GM12878 (cell line): ENCODE data around the gene PTGR3. TPM values are rescaled to one million over a fixed set of nuclear protein-coding genes. Genes with fewer than 3 reads are reported as not detected.
A peak's percentile ranks its signal among the peaks of the same experiment; 100 is the strongest.

Experiments used
- ATAC-seq: fragments of 200-7000 bp; cut with Tn5 transposase; 3 replicates; pipeline ENCODE4 v1.9.1; 2020; ENCODE audit warnings: mild to moderate bottlenecking, moderate library complexity
- BruUV-seq: library from RNA; stranded (reverse); fragments of 400-500 nt; replicated peaks from 2 replicates; lab custom pipeline; 2021; lab: Mats Ljungman, UMichigan
- CTCF ChIA-PET: fragments of 300-600 bp; sonication (Branson Sonifier 250); formaldehyde crosslinking; extraction: SDS; loops from one replicate; lab custom pipeline; 2021; ENCODE audit warnings: inconsistent platforms; lab: Yijun Ruan, JAX
- POLR2A ChIA-PET: fragments of 350-600 bp; formaldehyde crosslinking; extraction: SDS; loops from one replicate; lab custom pipeline; 2021; ENCODE audit warnings: inconsistent platforms; lab: Charles Lee
- RAD21 ChIA-PET: fragments of 300-600 bp; sonication (Branson Sonifier 250); formaldehyde crosslinking; loops from one replicate; lab custom pipeline; 2023; ENCODE audit warnings: antibody characterized with exemption; ENCODE audit not compliant: unreplicated experiment; lab: Charles Lee
- SMC1A ChIA-PET: fragments of 300-600 bp; sonication (Branson Sonifier 250); formaldehyde crosslinking; loops from one replicate; lab custom pipeline; 2023; ENCODE audit not compliant: unreplicated experiment, uncharacterized antibody; lab: Charles Lee
- DNase-seq: peaks from one replicate; pipeline ENCODE4 v3.0.0-alpha.2; 2011; ENCODE audit warnings: low read depth, low spot score
- FAIRE-seq: peaks from 3 replicates; lab custom pipeline; 2011; peaks lifted over from hg19 to GRCh38; lab: Jason Lieb, UNC
- H2AFZ ChIP-seq: 2 replicates; pipeline ENCODE4 v1.6.0; 2011; ENCODE audit warnings: low read depth, low read length, control low read depth; ENCODE audit not compliant: control insufficient read depth
- H3K27ac ChIP-seq: 2 replicates; pipeline ENCODE4 v1.5.1; 2011; ENCODE audit warnings: control low read depth; ENCODE audit not compliant: control insufficient read depth, insufficient read depth
- H3K27me3 ChIP-seq, 2 experiments: replicated peaks in 1 of 2; 2 replicates each; pipeline versions ENCODE4 v1.6.0 to v1.6.1; 2011; ENCODE audit warnings: low read length in 1 of 2; ENCODE audit not compliant: control insufficient read depth in 2 of 2, insufficient read depth in 2 of 2
- H3K36me3 ChIP-seq, 2 experiments: 2 replicates each; pipeline ENCODE4 v1.5.1; 2011; ENCODE audit warnings: low read length in 1 of 2; ENCODE audit not compliant: control insufficient read depth in 2 of 2, insufficient read depth in 2 of 2
- H3K4me1 ChIP-seq: 2 replicates; pipeline ENCODE4 v1.6.1; 2011; ENCODE audit warnings: mild to moderate bottlenecking, low read length, moderate library complexity, mixed read lengths; ENCODE audit not compliant: control insufficient read depth, insufficient read depth
- H3K4me2 ChIP-seq: 2 replicates; pipeline ENCODE4 v1.6.0; 2011; ENCODE audit warnings: control low read depth; ENCODE audit not compliant: control insufficient read depth, insufficient read depth
- H3K4me3 ChIP-seq: fragments of 200-600 bp; sonication (generic); 2 replicates; pipeline ENCODE4 v1.5.1; 2016
- H3K79me2 ChIP-seq: 2 replicates; pipeline ENCODE4 v1.6.0; 2011; ENCODE audit warnings: low read length; ENCODE audit not compliant: control insufficient read depth, insufficient read depth
- H3K9ac ChIP-seq: 2 replicates; pipeline ENCODE4 v1.8.0; 2011; ENCODE audit warnings: low read length, control low read depth, mixed read lengths; ENCODE audit not compliant: control insufficient read depth, insufficient read depth
- H3K9me3 ChIP-seq: replicated peaks from 3 replicates; pipeline ENCODE4 v1.5.1; 2011; ENCODE audit warnings: mild to moderate bottlenecking, low read length; ENCODE audit not compliant: control insufficient read depth, insufficient read depth
- H4K20me1 ChIP-seq: 2 replicates; pipeline ENCODE4 v1.6.0; 2011; ENCODE audit not compliant: control insufficient read depth, insufficient read depth
- CBFB ChIP-seq: IDR thresholded peaks from 2 replicates; pipeline ENCODE4 v1.6.1; 2016; ENCODE audit warnings: antibody characterized with exemption, low read depth
- CHD1 ChIP-seq: IDR thresholded peaks from 2 replicates; pipeline ENCODE4 v1.6.1; 2012; ENCODE audit warnings: low read depth, low read length, improper control_type of control experiment
- E4F1 ChIP-seq: fragments of 450-650 bp; IDR thresholded peaks from 2 replicates; pipeline ENCODE4 v1.6.1; 2018; ENCODE audit warnings: borderline replicate concordance, mild to moderate bottlenecking; ENCODE audit not compliant: partially characterized antibody
- EED ChIP-seq: sonication (generic); IDR thresholded peaks from 2 replicates; pipeline ENCODE4 v1.6.1; 2016; ENCODE audit warnings: antibody characterized with exemption, low read depth
- ELK1 ChIP-seq: IDR thresholded peaks from 2 replicates; pipeline ENCODE4 v1.6.1; 2012; ENCODE audit warnings: low read depth, low read length, improper control_type of control experiment
- ESRRA ChIP-seq: IDR thresholded peaks from 2 replicates; pipeline ENCODE4 v1.6.1; 2012; ENCODE audit warnings: mild to moderate bottlenecking, low read length, improper control_type of control experiment
- FOXK2 ChIP-seq: fragments of 450-650 bp; IDR thresholded peaks from 2 replicates; pipeline ENCODE4 v1.6.1; 2017; ENCODE audit warnings: mild to moderate bottlenecking, moderate library complexity
- GABPA ChIP-seq: IDR thresholded peaks from 2 replicates; pipeline ENCODE4 v1.6.1; 2014; ENCODE audit warnings: antibody characterized with exemption, low read depth, mild to moderate bottlenecking, inconsistent platforms
- IRF3 ChIP-seq: fragments of 450-650 bp; IDR thresholded peaks from 2 replicates; pipeline ENCODE4 v1.6.1; 2014; ENCODE audit warnings: mild to moderate bottlenecking
- NBN ChIP-seq: fragments of 450-650 bp; IDR thresholded peaks from 2 replicates; pipeline ENCODE4 v1.6.1; 2016
- PAX5 ChIP-seq: IDR thresholded peaks from 2 replicates; pipeline ENCODE4 v1.6.1; 2011; ENCODE audit warnings: low read depth, low read length, borderline replicate concordance
- PML ChIP-seq: IDR thresholded peaks from 2 replicates; pipeline ENCODE4 v1.6.1; 2012; ENCODE audit warnings: low read length, inconsistent platforms
- REST ChIP-seq: IDR thresholded peaks from 2 replicates; pipeline ENCODE4 v1.6.1; 2012; ENCODE audit warnings: mild to moderate bottlenecking, low read depth, low read length
- SIN3A ChIP-seq: IDR thresholded peaks from 2 replicates; pipeline ENCODE4 v1.6.1; 2012; ENCODE audit warnings: low read depth, low read length, improper control_type of control experiment
- SMARCA5 ChIP-seq: fragments of 450-650 bp; IDR thresholded peaks from 2 replicates; pipeline ENCODE4 v1.6.1; 2017; ENCODE audit warnings: mild to moderate bottlenecking
- YBX1 ChIP-seq: fragments of 450-650 bp; IDR thresholded peaks from 2 replicates; pipeline ENCODE4 v1.6.1; 2016; ENCODE audit warnings: antibody characterized with exemption
- ZZZ3 ChIP-seq: IDR thresholded peaks from 2 replicates; pipeline ENCODE4 v1.6.1; 2011; ENCODE audit warnings: low read depth; ENCODE audit not compliant: control insufficient read depth, insufficient read length
- WGBS: methylation state at CpG from one replicate; pipeline ENCODE4 v1.1.6; 2016; ENCODE audit warnings: low lambda C conversion rate; ENCODE audit not compliant: insufficient replicate concordance, insufficient coverage; ENCODE audit errors: missing lambda C conversion rate; 5-methylcytosine and 5-hydroxymethylcytosine counted together
- in situ Hi-C: fragments of 300-500 bp; cut with MboI; formaldehyde crosslinking; loops from 9 replicates; pipeline ENCODE4 v1.14.3; 2018; ENCODE audit warnings: mixed read lengths
- intact Hi-C: fragments of 100-400 bp; cut with micrococcal nuclease; formaldehyde crosslinking; loops from one replicate; pipeline ENCODE4 v1.14.2; 2022; ENCODE audit not compliant: unreplicated experiment
- polyA plus RNA-seq, 11 experiments: library from polyadenylated mRNA; depleted of rRNA in 4 of 11; unstranded in 6 of 11; stranded (reverse) in 5 of 11; fragments of >200 nt; fragmentation: Nextera tagmentation in 4 of 11; fragmentation: Illumina TruSeq in 1 of 11; extraction: Ambion mirVana in 4 of 11; extraction: Trizol in 1 of 11; gene quantifications; 1 replicate in 1 of 11; 2 replicates in 10 of 11; pipeline versions ENCODE4 v1.2.1 to v1.2.3, GENCODE V29; 2011 to 2016; ENCODE audit warnings: inconsistent platforms in 2 of 11, missing spikeins in 2 of 11, low read depth in 1 of 11
- total RNA-seq, 4 experiments: library from RNA; depleted of rRNA in 3 of 4; stranded (reverse); fragments of >200 nt in 3 of 4; fragmentation: Illumina TruSeq in 1 of 4; extraction: Trizol in 1 of 4; gene quantifications; 2 replicates each; pipeline versions ENCODE4 v1.2.1 to v1.2.3, GENCODE V29; 2013 to 2021

The PTGR3 gene
- total and polyA plus RNA-seq, 10 of the 15 experiments (the other 5 are each of a cell fraction or from before 2014, with no cell fraction given): 6.2 to 69.8 (median 21.9) TPM

GRCh38 chr18:75227535-75228296 lies 18.8 kb upstream of the PTGR3 start:
- no peak for ATAC-seq
- RAD21 ChIA-PET: no interaction called here
- Histone ChIP-seq H3K4me1 (peaks cover 5% of the 10 kb centered on the region), H3K9ac (no peak overlapping the region), H3K27me3 (no peaks in the 10 kb centered on the region), H3K79me2 (no peaks in the 10 kb centered on the region; the same call in none of the 2 replicates), H3K36me3 (no peaks in the 10 kb centered on the region; a peak in 1 of 4 replicates), H3K27ac (no peak overlapping the region), H3K4me2 (no peak overlapping the region), H3K4me3 (peak overlapping the region; percentile 32; the same call in 1 of the 2 replicates), H2AFZ (no peak overlapping the region), H3K9me3 (no peaks in the 10 kb centered on the region), H4K20me1 (no peaks in the 10 kb centered on the region)
- in situ Hi-C loops (no loop called here), intact Hi-C loops (no loop called here)
- no peak for FAIRE-seq
- no peak for DNase-seq
- SMC1A ChIA-PET: no interaction called here
- BruUV-seq: no TSS peak
- POLR2A ChIA-PET: interaction anchor here (1.2 kb wide), 1 partner anchor 20 kb away, joined by 4 read pairs; no protein-coding TSS in a partner anchor
- CTCF ChIA-PET: interaction anchor here (0.6 to 1.3 kb wide), 2 partner anchors 9 to 23 kb away, joined by 3 read pairs; no protein-coding TSS in a partner anchor
- WGBS: 91% methylated on average over 11 of the region's 11 CpGs
- TF ChIP-seq PAX5 (no peak), ZZZ3 (no peak), NBN (no peak), ESRRA (no peak), CHD1 (no peak), CBFB (no peak), SMARCA5 (no peak), GABPA (no peak), IRF3 (no peak), E4F1 (no peak), ELK1 (no peak), REST (no peak), YBX1 (no peak), PML (no peak), FOXK2 (no peak), EED (no peak), SIN3A (no peak)
